PC-9 (cell line): ENCODE data around the gene TSPYL2.

Experiments
- CTCF ChIP-seq: fragments of 200-600 bp; sonication (generic); conservative IDR thresholded peaks from 2 replicates; pipeline ENCODE4 v1.6.1; 2017; ENCODE audit warnings: mixed run types, antibody characterized with exemption, mild to moderate bottlenecking, moderate library complexity
- EZH2 ChIP-seq: fragments of 200-600 bp; sonication (generic); IDR thresholded peaks from 2 replicates; pipeline ENCODE4 v1.8.0; 2017; ENCODE audit warnings: antibody characterized with exemption, low read depth

DNA sequence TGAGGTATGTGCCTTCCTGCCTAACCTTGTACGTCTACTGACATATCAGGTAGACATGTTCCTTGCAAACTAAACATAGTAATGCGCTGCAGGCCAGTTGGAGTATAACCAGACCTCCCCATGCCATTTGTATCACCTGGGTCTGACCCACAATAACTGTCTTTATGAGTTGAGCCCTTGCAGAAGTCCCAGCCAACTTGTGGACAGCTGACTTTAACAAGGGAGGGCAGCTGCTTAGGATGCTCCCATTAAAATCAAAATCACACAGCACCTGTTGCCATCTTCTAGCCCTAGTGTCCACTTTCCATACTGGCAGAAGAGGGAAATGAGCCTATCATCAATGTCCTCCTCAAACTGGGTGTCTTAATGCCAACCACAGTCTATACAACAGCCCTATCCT is 53.4 kb downstream of the TSPYL2 start:
- TF ChIP-seq CTCF (no peak), EZH2 (no peak)
